Activated gamma-delta T cell (primary cell): ENCODE results near the gene CFAP91.

Experiments used
- DNase-seq: peaks from one replicate; lab custom pipeline; 2025; lab: John Stamatoyannopoulos, UW

Gene CFAP91

DNA sequence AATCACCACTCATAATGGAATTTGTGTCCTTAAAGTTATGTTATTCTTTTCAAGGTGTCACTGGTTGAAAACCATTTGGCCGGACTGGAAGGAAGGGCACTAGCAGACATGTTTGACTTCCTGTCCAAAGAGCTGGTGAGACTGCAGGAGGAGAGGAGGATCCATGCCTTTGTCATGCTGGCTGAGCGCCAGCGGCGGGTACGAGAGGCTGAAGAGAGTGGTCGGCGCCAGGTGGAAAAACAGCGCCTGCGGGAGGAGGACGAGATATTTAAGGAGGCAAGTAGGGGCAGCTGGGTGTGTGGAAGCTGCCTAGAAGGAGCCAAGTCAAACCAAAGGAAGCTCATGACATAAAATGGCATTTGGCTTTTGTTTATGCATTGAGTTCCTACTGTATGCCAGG lies 41.1 kb downstream of the CFAP91 start:
- no peak for DNase-seq

- no peak for DNase-seq
Observed at GRCh38 chr3:119745942-119746341, 43.1 kb downstream of the CFAP91 start.

DNA sequence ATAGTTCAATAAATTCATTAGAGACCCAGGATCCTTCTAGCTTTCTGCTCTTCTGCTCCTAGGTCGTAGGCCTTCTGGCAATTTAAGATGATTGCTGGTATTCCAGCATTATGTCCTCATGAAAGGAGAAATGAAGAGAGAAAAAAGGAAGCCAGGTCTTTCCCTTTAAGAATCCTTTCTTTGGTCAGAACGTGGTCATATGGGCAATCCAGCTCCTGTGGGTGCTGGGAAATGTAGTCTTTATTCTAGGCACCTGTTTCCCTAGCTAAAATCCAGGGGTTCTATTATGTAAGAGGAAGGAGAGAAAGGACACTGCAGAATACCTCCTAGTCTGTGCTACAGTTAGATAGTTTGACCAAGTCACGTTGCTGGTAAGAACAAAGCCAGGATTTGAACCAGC lies 43.6 kb downstream of the CFAP91 start:
- no peak for DNase-seq

- no peak for DNase-seq
Observed at GRCh38 chr3:119747357-119747756, 44.5 kb downstream of the CFAP91 start.

- DNase-seq: no peak
Observed at GRCh38 chr3:119748991-119749390, 46.2 kb downstream of the CFAP91 start.

- DNase-seq: no peak
Observed at GRCh38 chr3:119751423-119751822, 48.6 kb downstream of the CFAP91 start.
